NCI-H774 (cell line): Measurements from ENCODE around the gene WDR81.
"Not testable (repeated sequence)": the region's sequence is repeated elsewhere in the genome, so short reads cannot be mapped to it uniquely, and the experiment has no call there.

Experiments used
- DNase-seq: peaks from one replicate; lab custom pipeline; 2025; lab: John Stamatoyannopoulos, UW

Gene WDR81

DNA sequence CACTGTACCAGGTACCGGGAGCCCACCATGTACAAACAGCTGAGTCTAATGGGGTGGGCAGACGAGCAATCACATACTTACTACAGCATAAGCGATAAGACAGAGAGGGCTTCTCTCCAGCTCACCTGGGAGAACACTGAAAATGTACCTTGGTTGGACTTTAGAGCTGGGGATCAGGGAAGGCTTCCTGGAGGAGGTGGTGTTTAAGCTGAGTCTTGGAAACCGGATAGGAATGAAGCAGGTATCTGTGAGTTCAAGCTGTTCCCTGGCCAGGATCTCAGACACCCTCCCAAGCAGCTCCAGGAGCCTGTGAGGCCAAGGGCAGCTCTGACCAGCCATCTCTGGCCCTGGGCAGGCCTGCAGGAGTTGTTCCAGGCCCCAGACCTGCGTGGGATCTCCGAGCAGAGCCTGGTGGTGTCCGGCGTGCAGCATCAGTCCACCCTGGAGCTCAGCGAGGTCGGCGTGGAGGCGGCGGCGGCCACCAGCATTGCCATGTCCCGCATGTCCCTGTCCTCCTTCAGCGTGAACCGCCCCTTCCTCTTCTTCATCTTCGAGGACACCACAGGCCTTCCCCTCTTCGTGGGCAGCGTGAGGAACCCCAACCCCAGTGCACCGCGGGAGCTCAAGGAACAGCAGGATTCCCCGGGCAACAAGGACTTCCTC, 29.4 kb downstream of the WDR81 start:
- DNase-seq = no peak

DNA sequence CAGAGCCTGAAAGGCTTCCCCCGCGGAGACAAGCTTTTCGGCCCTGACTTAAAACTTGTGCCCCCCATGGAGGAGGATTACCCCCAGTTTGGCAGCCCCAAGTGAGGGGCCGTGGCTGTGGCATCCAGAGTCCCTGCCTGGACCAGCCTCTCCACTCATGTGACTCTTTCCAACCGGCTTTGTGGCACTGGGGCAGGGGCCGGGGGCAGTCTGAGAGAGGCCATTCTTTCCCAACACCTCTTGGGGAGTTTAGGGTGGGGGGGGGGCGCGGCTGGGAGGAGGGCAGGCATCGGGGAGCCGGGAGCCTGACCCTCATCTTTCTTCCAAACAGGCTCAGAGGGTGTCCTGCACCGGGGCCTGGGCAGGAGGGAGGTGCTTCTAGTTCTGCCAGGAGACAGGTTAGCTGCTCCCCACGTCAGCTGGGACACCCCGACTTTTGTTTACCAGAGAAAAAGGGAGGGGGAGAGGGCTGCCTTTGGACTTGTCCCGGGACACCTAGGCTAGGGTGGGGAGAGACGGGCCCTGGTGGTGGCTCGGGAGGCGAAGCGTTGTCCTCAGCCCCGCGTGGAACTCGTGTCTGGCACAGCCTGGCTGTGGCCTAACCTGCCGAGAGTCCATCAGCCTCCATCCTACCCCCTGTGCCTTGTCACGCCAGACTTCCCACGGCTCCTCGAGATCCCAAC, 30.1 kb downstream of the WDR81 start:
- no peak for DNase-seq

DNA sequence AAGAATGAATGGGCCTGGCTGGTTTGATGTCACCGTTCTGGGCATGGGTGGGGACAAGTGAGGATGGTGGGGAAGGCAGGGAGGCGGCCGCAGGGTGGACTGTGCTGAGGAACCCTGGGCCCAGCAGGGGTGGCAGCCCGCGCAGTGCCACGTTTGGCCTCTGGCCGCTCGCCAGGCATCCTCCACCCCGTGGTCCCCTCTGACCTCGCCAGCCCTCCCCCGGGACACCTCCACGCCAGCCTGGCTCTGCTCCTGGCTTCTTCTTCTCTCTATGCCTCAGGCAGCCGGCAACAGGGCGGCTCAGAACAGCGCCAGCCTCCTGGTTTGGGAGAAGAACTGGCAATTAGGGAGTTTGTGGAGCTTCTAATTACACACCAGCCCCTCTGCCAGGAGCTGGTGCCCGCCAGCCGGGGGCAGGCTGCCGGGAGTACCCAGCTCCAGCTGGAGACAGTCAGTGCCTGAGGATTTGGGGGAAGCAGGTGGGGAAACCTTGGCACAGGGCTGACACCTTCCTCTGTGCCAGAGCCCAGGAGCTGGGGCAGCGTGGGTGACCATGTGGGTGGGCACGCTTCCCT, 30.8 kb downstream of the WDR81 start:
- no peak for DNase-seq

DNA sequence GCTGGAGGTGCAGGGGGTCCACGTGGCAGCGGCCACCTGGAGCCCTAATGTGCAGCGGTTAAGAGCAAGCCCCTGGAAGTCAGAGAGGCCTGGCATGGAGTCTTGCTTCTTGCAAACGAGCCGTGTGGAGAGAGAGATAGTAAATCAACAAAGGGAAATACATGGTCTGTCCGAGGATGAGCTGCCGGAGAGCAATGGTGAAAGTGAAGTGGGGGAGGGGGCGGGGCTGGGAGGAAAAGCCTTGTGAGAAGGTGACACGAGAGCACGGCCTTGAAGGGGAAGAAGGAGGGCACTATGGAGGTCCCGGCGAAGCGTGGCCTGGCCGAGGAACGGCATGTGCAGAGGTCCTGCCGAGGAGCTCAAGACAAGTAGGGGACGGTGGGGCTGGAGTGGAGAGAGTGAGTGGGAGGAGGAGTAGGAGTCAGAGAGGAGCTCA, 31.3 kb downstream of the WDR81 start:
- no peak for DNase-seq

DNA sequence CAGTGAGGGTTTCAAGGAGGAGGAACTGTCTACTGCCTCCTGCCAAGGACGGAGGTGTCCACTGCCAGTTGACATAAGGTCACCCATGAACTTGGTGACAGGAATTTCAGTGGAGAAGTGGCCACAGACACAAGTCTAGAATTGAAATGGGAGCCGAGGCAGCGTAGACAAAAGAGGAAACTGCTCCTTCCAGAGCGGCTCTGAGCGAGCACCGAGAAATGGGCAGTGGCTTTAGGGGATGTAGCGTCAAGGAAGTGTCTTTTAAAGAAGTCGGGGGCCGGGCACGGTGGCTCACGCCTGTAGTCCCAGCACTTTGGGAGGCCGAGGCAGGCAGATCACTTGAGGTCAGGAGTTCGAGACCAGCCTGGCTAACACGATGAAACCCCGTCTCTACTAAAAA, 34.3 kb downstream of the WDR81 start:
- no peak for DNase-seq

DNA sequence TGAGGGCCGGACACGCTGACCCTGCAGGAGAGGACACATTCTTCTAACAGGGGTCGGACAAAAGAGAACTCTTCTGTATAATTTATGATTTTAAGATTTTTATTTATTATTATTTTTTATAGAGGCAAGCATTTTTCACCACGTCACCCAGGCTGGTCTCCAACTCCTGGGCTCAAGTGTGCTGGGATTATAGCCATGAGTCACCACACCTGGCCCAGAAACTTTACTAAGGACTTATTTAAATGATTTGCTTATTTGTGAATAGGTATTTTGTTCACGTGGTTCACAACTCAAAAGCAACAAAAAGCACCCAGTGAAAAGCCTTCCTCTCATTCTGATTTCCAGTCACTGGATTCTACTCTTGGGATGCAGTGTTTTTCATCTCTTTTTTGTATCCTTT, 35.0 kb downstream of the WDR81 start:
- no peak for DNase-seq

DNA sequence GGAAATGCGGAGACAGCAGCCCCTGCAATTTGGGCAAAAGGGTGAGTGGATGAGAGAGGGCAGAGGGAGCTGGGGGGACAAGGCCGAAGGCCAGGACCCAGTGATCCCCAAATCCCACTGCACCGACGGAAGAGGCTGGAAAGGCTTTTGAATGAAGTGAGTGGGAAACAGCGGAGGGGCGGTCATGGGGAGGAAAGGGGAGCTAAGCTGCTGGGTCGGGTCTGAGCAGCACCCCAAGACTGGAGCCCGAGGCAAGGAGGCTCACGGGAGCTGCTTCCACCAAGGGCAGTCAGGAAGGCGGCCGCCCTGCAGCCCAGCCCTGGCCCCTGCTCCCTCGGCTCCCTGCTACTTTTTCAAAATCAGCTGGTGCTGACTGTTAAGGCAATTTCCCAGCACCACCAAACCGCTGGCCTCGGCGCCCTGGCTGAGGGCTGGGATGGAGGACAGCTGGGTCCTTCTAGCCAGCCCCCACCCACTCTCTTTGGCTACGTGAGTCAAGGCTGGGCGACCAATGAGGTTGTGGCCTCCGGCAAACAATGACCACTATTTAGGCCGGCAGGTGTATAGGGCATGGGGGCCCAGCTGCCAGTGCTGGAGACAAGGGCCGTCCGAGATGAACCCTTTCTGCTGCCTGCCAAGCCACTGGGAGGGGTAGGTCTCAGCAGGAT, 37.9 kb downstream of the WDR81 start:
- no peak for DNase-seq

DNA sequence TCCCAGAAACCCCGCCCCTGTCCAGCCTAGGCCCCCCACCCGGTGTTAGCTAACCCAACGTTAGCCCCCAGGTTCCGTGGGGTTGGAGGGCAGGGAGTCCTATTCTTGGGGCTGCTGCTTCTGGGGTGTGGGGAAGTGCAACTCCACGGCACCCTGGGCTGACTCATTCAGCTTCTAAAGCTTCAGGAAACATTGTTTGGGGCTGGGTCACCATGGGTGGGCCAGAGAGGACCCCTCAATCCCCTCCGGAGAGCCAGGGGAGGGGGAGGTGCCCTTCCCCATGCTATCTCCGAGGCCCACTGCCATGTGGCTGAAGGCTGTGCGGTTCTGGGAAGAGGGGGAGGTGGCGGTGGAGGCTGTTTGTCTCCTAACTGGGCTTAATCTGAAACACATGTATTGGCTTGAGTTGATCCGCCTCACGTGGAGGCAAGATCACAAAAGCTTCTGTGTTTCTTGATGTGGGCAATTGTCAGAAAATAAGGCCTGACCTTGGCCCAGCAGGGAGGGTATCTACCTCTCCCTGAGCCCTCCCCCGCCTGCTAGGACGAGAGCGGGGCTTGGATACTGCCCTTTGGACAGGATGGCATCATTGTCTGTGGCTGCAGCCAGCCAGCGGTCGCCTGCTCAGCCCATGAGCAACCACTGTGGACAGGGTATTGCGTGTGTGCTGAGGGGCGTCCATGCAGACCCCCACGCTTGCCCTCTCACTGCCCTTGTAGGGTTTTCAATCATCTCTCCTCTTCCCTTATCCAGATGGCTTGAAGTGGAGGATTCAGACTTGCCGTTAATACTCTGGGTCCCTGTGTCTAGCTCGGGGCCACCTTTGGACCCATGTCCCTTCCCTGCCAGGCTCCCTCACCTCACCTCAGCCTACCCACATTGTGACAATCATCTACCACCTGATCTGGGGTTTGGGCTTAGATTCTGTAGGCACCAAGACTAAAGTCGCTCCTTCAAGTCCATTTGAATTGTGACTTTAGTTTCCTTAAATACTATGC, 38.7 kb downstream of the WDR81 start:
- DNase-seq = no peak

DNA sequence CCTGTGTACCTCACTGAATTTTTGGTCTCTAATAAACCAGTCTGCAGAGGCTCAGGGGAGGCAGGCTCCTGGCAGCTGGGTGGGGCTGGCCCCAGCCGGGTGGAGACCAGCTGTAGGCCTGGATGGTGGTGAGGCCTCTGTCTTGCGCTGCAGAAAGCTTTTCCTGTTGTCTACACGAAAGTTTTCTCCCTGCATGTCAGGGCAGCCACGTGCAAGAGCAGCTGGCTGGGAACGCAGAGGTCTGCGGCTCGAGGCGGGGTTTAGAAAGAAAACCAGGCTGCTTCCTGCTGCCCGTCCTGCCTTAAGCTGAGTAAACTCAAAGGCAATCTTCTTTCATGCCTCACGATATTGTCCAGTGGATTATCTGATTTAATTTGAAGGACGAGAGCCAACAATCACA, 39.8 kb downstream of the WDR81 start:
- no peak for DNase-seq

DNA sequence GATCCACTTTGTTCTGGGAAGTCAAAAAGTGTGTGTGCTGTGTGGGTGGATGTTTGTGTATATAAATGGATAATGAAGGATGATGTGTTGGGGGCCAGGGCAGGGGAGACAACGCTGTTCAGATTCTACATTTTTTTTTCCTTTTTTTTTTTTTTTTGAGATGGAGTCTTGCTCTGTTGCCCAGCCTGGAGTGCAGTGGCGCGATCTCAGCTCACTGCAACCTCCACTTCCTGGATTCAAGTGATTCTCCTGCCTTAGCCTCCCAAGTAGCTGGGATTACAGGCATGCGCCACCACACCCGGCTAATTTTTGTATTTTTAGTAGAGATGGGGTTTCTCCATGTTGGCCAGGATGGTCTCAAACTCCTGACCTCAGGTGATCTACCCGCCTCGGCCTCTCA, 40.2 kb downstream of the WDR81 start:
- not testable (repeated sequence) for DNase-seq

DNA sequence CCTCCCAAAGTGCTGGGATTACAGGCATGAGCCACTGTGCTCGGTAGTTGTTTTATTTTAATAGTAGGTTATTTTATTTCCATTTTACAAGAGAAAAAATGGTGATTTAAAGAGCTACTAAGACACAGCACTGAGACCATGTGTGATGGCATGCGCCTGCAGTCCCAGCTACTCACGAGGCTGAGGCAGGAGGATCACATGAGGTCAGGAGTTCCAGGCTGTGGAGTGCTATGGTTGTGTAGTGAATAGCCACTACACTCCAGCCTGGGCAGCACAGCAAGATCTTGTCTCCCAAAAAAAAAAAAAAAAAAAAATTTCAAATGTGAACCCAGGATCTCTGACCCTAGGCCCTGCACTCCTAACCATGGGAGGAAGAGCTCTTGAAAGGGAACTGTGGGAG, 41.1 kb downstream of the WDR81 start:
- no peak for DNase-seq

DNA sequence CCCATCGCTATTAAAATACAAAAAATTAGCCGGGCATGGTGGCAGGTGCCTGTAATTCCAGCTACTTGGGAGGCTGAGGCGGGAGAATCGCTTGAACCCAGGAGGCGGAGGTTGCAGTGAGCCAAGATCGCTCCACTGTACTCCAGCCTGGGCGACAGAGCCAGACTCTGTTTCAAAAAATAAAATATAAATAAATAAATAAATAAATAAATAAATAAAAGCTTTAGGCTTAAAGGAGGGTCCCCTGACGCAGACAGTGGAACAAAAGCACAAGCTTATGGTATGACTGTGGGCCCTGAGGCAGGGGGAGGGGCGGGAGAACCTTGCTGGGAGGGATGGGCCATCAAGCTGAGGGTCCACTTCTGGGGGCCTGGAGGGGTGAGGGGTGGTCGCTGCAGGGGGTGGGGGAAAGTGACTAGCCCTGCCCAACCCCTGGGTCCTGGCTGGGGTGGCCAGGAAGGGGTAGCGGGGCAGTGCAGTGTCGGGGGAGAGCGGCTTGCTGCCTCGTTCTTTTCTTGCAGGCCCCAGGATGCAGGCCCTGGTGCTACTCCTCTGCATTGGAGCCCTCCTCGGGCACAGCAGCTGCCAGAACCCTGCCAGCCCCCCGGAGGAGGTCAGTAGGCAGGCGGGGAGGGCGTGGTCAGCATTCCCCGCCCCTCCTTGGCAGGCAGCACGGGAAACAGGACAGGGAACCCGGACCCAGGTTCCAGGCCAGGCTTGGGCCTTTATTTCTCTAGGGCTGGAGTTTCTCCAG, 42.1 kb downstream of the WDR81 start:
- DNase-seq = no peak

DNA sequence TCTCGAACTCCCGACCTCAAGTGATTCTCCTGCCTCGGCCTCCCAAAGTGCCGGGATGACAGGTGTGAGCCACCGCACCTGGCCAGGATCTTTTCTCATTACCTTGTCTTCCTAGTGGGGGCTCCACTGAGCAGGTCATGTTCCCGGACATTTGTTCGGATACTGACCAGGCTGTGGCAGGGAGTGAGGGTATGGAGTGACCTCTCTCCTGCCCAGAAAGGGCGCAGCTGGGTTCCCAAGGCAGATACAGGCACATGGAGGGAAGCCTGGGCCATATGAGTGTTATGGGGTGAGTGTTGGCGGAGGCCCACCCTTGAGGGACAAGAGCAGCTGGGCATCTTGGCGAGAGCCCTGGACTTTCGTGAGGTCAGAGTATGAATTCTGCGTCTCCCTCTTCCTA, 42.9 kb downstream of the WDR81 start:
- DNase-seq = no peak

DNA sequence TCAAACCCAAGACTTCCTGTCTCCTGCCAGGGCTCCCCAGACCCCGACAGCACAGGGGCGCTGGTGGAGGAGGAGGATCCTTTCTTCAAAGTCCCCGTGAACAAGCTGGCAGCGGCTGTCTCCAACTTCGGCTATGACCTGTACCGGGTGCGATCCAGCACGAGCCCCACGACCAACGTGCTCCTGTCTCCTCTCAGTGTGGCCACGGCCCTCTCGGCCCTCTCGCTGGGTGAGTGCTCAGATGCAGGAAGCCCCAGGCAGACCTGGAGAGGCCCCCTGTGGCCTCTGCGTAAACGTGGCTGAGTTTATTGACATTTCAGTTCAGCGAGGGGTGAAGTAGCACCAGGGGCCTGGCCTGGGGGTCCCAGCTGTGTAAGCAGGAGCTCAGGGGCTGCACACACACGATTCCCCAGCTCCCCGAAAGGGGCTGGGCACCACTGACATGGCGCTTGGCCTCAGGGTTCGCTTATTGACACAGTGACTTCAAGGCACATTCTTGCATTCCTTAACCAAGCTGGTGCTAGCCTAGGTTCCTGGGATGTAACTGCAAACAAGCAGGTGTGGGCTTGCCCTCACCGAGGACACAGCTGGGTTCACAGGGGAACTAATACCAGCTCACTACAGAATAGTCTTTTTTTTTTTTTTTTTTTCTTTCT, 45.4 kb downstream of the WDR81 start:
- DNase-seq = no peak

DNA sequence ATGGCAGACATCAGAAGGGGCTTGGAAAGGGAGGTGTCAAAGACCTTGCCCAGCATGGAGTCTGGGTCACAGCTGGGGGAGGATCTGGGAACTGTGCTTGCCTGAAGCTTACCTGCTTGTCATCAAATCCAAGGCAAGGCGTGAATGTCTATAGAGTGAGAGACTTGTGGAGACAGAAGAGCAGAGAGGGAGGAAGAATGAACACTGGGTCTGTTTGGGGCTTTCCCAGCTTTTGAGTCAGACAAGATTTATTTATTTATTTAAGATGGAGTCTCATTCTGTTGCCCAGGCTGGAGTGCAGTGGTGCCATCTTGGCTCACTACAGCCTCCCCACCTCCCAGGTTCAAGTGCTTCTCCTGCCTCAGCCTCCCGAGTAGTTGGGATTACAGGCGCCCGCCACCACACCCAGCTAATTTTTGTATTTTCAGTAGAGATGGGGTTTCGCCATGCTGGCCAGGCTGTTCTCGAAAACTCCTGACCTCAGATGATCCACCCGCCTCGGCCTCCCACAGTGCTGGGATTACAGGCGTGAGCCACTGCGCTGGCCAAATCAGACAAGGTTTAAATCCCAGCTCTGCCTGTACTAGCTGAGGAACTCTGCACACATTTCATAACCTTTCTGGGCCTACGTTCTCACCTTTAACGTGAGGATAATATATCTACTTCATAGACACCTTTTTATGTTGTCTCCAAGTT, 48.6 kb downstream of the WDR81 start:
- DNase-seq = not testable (repeated sequence)

DNA sequence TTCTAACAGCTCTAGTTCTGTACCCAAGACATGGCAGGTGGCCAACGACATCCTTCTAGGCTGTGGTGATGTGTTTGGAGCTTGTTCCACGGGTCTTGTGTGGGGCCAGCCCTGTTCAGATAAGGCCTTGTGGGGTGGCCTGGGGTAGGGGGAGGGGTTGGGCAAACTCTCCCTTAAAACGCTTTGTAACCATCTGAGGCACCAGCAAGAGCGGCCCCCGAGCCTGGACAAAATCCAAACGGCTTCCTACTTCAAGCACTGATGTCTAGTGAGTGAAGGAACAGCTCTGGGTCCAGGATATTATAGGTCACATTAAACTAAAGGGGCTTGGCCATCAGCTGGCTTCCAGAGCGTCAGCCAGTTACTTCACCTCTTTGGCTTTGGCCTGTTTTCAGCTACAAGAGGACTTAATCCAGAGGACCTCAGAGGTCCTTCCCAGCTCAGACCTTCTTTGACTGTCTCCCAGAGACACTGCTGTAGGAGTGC, 49.2 kb downstream of the WDR81 start:
- DNase-seq = no peak

DNA sequence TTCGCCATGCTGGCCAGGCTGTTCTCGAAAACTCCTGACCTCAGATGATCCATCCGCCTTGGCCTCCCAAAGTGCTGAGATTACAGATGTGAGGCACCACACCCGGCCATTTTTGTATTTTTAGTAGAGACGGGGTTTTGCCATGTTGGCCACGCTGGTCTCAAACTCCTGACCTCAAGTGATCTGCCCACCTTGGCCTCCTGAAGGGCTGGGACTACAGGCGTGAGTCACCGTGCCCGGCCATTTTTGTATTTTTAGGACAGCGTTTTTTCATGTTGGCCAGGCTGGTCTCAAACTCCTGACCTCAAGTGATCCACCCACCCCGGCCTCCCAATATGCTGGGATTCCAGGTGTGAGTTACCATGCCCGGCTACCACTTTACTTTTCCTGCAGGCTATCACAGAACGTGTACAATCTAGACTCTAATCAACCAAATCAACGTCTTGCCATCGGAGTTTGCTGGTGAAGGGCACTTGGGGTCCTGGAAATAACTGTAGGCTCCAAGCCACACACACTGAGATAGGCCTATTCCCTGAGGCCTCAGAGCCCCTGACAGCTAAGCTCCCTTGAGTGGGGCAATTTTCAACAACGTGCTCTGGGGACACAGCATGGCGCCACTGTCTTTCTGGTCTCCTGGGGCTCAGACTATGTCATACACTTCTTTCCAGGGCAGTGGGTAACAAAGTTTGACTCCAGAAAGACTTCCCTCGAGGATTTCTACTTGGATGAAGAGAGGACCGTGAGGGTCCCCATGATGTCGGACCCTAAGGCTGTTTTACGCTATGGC, 50.1 kb downstream of the WDR81 start:
- DNase-seq = no peak

DNA sequence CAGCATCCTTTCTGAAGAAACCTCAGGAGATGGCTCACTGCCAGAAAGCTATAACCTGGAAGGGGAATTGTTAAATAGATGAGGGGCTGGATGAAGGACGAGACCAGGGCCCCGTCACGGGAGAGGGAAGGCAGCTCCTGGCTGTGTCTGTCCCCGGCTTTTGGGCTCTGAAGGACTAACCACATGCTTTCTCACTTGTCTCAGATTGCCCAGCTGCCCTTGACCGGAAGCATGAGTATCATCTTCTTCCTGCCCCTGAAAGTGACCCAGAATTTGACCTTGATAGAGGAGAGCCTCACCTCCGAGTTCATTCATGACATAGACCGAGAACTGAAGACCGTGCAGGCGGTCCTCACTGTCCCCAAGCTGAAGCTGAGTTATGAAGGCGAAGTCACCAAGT, 51.8 kb downstream of the WDR81 start:
- DNase-seq = no peak

DNA sequence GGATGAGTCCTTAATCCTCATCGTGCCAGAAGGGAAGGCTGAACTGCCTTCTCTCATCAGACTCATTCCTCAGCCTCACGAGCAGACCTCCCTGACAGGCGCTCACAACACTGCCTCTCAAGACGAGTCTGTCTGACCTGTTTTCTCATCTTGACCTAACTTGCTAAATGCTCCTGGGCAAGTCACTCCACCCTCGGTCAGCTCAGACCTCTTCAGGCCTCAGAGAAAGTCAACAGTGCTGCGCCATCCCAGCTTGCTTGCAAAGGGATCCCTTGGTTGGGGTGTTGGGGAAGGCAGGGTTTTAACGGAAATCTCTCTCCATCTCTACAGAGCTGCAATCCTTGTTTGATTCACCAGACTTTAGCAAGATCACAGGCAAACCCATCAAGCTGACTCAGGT, 52.4 kb downstream of the WDR81 start:
- DNase-seq = no peak
